Uterus (tissue), 2 donors: ENCODE measurements around the gene AIPL1.

Experiments
- CTCF ChIP-seq, 4 experiments: fragments of 200-600 bp in 2 of 4; fragments of 450-650 bp in 2 of 4; sonication (generic) in 2 of 4; IDR thresholded peaks; one replicate each; pipeline ENCODE4 v1.5.1; 2016 to 2019; ENCODE audit warnings: antibody characterized with exemption in 4 of 4, mild to moderate bottlenecking in 2 of 4, moderate library complexity in 1 of 4
- POLR2A ChIP-seq, 2 donors: fragments of 450-650 bp; IDR thresholded peaks; one replicate each; pipeline ENCODE4 v1.6.1; 2016; ENCODE audit warnings: antibody characterized with exemption in 2 of 2, mild to moderate bottlenecking in 1 of 2, moderate library complexity in 1 of 2

DNA sequence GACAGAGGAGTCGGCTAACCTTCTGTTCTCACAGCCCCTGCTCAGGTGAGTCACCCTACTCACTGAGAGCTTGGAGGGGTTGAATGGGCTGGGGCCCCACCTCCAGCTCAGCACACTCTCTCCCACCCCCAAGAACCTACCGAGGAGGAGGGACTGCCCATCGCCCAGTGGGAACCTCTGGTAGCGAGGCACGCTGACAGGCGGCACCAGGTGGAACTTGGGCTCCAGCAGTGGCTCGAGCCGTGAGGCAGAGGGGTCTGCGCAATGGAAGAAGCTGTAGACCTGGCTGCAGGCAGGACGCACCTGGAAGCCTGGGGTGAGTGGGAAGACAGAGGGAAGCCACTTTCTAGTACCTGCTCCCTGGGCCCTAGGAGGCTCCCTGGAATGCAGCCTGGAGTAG, 37.6 kb upstream of the AIPL1 start:
- TF ChIP-seq POLR2A (IDR thresholded peaks at IDR 0.05) = no peak
- no peak for TF ChIP-seq CTCF (IDR thresholded peaks at IDR 0.05)
